NCI-H1694 treated with DMSO at 0.1 percent for 48 hours (cell line): ENCODE measurements around the gene COL1A1.

Source experiments
- DNase-seq: peaks from one replicate; lab custom pipeline; 2025; lab: John Stamatoyannopoulos, UW

The COL1A1 gene

DNA sequence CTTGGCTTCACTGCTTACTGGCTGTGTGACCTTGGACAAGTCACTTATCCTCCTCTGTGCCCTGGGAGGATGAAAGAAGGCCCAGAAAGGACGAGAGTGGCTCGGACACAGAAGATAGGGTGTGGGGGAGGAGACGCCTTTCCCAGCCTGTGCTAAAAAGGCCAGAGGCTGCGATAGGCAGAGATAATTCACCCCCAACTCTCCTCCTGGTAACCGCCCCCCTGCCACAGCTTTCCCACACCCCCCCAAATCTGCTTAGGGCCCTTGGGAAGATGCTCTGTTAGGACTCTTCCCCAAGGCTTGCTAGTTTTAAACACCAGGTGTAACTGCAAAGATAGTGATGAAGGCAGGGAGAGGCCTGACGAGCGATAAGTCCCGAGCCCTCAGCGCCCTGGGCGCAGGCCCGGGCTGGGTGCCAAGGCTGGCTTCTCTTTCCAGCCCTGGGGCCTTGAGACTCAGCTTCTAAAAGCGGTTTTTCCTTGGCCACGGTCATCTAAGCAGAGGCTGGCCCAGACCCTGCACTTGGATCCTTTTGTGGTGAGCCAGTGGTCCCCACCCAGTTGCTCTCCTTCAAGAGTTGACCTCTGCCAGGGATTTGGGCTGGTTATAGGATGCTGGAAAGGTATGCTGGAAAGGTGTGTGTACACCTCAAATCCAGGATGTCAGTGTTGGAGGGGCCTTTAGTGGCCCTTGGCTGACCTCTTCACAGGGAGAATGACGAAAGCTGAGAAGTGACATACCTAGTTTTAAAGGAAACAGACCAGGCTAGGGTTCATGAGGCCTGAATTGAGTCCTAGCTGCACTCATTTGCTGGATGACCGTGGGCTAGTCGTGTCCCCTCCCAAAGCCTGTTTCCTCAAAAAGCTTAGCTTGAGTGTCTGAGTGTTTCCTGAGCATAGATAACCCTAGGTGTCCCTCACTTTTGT, 47.5 kb downstream of the COL1A1 start:
- DNase-seq = no peak

DNA sequence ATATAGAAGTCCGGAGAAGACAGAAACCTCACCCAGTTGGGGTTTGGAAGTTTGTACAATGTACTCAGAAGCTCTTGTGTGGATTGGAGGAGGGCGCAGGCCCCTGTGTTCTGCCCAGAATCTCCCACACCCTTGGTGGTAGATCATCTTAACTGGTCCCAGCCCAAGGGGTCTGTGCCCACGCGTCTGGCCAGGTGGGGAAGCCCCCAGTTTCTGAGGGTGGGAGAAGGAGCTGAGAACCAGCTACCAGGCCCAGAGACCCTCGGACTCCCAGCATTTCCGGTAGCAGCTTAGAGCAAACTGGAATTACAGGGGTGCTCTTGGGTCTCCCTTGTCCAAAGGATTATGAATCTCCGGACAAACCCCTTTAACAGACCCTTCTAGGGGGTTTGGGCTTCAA, 48.7 kb downstream of the COL1A1 start:
- no peak for DNase-seq

DNA sequence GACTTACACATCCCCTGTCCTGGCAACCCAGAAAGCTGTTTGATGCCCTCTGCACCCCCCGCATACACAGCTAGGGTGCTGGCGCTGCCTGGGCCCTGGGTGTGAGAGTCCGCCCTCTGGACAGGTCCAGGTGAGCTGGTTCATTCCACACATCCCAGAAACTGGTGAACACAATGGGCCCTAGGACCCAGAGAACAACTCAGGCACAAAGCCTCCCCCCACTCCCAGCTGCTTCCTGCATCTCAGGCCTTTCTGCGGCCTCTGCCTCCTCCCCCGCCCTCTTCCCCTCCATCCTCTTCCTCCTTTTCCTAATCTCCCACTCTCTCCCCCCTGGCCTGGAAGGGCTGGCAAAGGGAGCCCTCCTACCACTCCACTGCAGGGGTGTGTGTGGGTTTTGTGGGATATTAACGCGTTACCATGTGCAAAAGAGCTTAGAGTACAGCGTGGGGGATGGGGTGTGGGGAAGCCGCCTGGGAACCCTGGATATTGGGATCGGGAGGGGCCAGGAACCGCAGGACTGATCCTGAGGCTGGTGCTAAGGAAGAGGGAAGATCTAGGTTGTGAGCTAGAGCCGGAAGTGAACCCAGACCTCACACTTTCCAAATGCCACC, 49.4 kb downstream of the COL1A1 start:
- DNase-seq = peak; percentile 73

DNA sequence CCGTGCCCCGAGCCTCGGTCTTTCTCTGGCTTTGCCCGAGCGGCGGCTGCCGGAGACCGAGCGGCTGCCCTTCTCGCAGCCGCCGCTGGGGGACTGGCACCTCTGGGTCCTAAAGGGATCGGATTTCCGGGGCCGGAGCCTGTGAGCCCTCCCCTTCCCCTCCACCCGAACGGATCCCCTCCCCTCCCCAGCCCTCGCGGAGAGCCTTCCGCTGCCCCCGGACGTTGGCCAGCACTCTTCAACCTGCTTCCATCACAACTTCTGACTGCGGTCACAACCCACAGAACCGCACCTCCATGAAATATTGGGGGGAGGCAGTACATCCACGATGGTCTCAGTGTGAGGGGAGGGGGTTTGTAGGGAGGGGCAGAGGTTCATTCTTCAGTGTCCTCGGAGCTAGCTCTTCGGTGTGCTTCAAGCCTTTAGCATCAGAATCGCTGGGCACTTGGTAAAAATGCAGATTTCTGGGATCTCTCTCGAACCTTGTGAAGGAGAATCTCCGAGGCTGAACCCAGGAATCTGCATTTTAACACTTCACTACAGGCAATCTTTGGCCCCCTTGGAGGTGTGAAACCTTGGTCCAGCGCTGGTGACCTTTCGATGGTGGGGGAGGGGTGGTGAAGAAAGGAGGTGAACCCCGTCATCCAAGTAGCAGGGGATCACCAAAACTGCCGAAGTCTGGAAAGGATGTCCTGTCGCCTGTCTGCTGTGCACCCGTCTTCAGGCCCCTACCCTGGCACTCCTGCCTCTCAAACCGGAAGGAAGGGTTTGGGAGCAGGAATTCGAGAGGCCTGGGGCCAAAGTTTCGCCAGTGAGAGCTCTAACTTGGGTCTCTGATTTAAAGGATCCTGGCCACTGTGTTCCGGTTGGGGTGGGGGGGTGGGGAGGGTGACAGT, 50.1 kb downstream of the COL1A1 start:
- peak; percentile 62 for DNase-seq

DNA sequence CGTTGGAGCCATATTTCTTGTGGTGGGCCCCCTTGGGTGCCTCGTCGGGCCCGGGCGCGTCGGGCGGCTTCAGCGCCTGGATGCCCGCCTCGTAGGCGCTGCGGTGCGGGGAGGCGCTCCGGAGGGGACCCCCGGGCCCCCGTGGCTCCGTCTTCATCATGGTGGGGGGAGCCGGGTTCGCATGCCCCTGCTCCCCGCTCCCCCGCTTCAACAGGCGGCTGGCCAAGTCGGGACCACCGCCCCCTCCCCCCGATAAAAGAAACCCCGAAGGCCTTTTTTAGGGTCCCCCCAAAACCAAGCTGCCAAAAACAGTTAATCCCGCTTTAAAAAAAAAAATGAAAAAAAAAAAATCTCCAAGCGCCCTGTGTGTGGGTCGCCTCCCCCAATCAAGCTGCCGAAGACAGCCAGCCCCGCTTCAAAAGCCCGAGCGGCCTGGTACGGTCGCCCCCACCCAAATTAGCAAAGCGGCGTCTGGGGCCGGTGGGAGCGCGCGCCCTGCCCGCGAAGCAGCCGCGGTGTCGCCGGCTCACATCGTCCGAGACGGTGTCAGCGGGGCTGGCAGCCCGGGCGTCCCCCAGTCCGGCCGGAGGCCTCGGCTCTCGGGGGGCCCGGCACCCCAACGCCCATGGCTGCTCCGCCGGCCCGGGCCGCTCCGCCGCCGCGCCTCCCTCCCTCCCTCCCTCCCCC, 50.9 kb downstream of the COL1A1 start, which contains the start of gene PPP1R9B:
TSS of gene PPP1R9B (minus strand) at position 324 of the 687 bp plus-strand sequence. CDS start at position 160, 164 bp downstream.
- no peak for DNase-seq

DNA sequence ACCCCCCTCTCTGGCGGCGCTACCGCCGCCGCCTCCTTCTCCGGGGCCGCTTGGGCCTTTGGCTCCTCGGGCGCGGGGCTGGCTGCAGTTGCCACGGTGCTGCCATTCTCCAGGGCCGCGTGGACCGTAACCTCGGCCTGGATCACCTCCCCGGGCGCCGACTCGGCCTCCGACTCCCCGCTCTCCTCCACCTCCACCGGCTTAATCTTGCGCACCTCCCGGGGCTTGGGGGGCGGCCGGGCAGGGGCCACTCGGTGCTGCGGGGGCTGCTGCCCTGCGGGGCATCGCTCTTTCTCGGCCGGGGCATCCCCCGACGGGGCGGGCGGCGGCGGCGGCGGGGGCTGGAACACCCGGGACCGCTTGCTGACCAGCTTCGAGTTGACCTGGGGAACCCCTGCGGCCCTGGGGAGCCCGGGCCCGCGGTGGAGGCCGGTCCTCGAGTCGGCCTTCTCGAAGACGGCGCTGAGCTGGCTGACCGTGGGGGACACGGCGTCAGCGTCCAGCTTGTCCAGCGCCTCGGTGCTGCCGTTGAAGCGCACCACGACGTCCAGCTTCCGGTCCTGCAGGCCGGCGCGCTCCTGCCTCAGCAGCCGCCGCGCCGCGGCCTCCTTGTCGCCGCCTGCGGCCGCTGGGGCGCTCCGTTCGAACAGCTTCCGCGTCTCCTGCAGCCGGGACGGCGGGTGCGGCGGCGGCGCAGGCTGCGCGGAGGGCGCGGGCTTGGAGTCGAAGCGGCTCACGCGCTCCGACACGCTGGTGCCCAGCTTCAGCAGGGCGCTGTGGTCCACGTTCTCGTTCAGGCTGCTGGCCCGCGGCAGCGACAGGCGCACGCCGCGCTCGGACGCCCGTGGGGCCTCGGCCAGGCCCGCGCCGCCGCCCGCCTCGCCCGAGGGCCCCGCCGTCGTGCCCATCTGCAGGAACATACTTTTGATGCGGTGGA, 51.7 kb downstream of the COL1A1 start:
- DNase-seq = no peak

DNA sequence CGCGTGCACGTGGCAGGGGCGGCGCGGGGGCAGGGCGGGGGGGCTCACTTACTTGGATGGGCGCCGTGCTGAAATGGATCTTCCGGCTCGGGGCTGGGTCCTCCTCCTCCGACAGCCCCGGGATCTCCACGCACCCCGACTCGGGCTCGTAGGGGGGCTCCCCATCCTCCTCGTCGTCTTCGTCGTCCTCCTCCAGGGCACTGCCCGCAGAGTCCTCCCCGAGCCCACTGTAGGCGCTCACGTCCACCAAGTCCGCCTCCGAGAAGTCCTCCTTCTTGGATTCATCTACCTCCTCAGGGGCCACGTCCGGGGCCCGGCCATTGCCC, 52.4 kb downstream of the COL1A1 start:
- DNase-seq = no peak

DNA sequence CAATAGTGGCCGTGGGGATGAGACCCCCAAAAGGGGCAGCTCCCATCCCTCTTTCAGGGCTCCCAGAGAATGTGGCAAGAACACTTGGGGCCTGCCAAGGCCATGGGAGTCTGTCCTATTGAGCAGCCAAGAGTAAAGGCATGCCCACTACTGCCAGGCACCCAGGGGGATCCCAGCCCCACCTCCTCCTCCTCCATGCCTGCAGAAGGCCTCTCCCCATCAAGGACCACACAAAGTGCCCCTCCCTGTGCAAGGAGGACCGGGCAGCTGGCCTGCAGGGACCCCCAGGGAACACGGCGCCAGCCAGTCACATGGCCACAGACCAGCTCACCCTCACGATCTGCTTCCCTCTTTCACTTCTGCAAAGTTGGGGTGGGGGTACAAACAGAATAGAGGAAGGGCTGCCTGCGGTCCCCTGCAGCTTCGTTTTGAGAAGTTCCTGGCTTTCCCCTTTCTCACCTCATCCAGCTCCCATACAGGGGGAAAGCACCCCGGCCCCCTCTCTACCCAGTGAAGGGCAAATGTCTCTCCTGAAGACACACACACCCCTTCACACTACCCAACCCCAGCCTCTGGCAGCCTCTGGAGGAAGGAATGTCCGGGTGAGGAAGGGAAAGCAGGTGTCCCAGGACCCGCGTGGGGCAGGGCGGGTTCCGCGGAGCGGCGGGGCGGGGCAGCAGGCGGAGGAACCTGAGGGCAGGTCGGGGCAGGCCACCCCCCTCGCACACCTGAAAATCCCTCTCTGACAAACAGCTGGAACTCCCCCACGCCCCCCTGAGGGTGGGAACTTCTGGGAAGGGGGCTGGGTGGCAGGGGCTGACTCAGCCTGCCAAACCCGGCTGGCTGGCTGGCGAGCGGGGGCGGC, 53.0 kb downstream of the COL1A1 start:
- no peak for DNase-seq

DNA sequence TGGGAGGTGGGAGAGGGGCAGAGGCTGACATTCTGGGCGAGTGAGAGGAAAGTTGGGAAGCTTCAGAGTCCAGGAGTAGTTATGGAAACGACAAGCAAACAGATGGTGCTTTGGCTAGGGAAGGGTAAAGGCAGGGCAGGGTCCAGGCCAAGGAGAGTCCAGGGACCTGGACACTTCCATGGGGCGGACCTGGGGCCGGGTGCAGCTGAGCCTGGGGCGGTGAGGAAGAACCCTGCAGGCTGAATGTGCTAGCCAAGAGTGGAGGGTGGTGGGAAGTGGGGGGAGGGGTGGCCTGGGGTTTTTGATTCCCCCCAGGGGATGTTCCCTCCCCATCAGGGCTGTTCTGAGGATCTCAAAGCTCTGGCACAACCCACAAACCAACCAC, 53.6 kb downstream of the COL1A1 start:
- no peak for DNase-seq

DNA sequence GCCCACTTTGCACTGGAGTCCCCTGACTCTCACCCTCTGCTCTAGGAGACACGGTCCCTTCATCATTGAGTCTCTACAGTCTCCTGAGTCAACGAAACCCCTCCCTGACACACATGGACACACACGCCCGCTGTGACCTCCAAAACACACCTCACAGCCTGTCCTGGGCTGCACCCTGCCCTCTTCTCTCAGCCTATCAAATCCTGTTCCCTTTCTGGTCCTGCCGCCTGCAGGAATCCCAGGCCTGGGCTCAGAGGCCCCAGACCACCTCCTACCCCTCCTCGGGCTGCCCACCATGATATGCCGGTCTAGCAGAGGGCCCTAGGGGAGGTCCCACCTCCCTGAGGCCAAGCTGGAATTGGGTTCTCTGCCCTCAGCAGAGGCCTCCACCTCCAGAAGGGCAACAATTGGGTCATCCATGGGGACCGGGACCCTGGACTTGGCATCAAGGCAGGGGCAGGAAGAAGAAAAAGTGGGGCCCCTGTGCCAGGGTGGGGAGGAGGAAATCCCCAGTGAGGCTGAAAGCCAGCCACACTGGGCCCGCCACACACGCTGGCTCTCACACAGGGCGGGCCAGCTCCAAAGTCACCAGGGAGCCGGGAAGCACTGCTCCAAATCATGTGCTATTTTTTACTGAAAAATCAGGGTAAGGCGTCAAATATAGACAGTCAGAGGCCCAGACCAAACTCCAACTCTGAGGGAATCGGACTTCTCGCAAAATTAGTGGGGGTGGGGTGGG, 54.3 kb downstream of the COL1A1 start:
- DNase-seq = no peak

DNA sequence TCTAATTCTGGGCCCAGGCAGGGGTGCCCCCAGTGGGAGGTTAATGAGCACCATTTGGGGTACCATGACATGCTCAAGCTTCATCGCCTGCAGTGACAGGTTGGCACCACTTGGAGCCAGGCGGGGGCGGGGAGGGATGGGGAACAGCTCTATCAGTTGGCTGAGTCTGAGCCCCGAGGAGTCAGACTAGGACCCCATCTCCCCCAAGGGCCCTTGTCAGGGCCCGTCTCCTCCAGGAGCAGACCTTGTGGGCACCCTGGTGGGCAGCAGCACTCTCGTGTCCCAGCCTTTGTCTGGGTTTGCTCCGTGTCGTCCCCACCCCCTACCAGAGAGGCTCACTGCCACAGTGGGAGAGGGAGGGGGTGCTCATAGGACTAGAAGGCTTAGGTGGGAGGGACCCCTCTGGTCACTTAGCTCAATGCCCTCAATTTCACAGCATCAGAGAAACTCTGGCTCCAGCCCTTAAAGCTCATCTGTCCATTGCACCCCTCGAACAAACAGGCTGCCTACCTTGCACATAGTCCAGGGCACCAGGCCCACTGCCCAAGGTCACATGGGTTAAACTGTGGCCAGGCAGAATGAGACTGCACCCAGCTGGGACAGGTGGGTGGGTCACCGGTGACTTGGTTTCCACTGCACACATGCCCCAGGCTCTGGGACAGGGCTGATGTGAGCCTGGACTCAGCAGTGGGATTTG, 55.1 kb downstream of the COL1A1 start:
- no peak for DNase-seq

DNA sequence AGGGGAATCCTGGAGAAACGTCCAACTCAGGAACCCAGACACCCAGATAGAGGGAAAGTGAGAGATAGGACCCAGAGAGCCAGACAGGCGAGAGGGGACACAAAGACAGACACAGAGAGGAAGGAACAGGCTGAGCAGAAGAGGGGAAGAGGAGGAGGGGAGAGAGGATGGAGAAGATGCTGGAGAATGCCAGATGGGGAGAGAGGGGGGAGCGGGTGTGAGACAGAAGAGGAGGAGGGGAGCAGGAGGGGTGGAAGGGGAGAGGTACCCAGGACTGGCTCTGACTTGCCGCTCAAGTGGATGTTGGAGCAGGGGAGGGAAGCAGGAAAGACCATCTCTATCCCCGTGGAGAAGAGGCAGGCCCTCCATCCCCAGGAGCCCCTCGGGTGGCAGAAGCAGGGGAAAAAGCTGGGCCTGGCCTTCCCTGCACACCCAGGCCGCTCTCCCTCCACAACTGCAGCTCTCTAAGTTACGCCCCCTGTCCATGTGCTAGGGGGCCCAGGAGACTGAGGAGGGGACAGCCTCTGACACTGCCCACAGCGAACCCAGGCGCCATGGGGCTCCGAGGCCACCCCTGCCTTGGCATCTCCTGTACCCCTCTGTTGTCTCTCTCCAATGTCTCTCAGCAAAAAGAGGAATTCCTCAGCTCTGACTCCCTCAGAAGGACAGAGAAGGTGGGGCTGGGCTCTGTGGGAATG, 55.8 kb downstream of the COL1A1 start:
- DNase-seq = no peak

DNA sequence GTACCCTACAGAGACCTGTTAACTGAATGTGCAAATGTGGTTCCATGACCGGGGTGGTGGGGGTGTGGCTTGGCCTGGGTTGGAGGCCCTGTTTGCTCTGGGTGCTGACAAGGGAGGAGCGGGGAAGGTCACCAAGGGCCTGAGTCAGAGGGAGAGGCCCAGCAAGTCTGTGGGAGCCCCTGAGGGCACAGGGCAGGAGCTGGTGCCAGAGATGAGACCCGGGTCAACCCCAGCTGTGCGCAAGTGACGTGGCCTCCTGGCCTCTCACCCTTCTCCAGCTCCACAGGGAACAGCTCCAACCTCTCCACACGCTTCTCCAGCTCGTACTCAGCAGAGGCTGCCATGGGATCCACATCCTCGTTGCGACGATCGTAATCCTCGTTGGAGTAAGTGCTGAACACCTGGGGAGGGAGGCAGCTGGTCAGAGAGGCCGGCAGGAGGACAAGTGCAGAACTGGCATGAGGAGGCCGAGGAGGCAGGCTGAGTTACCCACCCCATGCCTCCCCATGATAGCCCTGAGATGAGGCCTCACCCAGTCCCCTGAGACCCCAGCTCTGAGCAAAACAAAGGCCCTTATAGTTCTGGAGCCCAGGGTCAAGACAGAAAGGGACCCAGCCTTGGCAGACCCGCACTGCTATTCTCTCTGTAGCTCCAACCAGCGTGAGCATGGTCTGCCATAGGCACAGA, 56.4 kb downstream of the COL1A1 start:
- DNase-seq = no peak

DNA sequence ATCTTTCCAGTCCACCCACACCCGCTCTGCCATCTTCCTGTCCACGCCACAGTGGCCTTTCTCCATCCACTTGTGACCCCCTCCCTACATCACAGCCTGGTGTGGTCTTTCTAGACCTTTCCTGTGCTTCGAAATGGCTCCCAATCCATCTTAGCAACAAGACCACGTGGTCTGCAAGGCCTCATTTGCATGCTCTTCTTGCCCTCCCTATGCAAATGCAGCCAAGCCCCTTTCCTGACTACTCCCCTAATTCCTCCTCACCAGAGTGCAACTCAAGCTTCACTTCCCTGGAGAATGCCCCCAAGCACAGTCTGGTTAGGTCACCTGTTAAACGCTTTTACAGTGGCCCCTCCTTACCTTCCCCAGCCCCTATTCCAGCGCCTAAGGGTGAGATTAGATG, 57.1 kb downstream of the COL1A1 start:
- DNase-seq = no peak

DNA sequence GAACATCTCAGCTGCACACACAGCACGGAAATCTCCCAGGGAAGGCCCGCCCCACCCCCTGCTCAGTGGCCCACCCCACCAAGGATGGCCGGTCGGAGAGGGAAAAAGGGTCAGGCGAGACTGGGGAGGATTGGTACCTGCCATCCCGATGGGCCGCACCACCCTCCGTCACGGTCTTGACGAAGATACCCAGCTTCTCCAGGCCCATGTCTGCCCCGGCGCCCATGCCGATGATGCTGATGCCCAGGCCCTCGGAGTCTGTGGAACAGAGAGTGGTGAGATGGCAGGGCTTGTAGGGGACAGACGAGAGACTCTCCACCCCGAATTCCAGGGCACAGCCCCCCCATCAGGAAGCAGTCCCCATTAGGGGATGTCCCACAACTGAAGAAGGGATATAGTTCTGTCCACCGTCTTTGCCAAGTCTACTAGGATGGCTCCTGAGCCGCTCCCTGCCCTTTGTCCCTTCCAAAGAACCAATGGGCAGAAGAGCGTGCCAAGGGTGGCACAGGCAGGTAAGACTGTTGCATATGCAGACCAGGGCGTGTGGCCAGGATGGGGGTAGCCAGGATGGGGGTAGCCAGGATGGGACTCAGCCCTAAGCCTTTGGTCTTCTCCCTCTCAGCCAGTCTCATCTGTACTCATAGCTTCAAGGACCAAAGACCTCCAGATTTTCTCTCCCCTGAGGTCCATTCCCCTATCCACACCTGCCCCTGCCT, 57.8 kb downstream of the COL1A1 start:
- DNase-seq = no peak

DNA sequence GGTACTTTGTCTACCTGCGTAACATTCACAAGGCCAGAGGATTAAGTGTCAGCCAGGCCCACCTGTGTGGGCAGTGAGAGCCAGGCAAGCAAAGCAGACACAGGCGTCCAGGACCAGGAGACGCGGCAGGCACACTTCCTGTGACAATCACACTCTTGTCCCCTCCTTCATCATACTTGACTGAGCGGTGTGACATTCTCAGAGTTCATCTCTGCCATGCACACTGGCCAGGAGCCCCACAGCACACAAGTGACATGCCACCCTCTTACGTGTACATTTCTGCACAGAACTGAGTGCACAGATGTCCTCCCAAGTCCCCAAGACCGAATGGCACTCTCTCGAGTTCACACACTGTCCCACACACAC, 59.7 kb downstream of the COL1A1 start:
- no peak for DNase-seq
